WTC11 (cell line): ENCODE measurements around the gene RWDD1. TPM values are rescaled to one million over a fixed set of nuclear protein-coding genes. Genes with fewer than 3 reads are reported as not detected.
A peak's percentile ranks its signal among the peaks of the same experiment; 100 is the strongest.

Source experiments
- ATAC-seq: fragments of 200-7000 bp; cut with Tn5 transposase; 2 replicates; pipeline ENCODE4 v1.10.0; 2021; ENCODE audit warnings: mild to moderate bottlenecking, moderate library complexity
- CTCF ChIA-PET: fragments of 300-600 bp; sonication (Branson Sonifier 250); formaldehyde crosslinking; loops from one replicate; lab custom pipeline; 2021; ENCODE audit warnings: antibody characterized with exemption; lab: Charles Lee
- POLR2A ChIA-PET: fragments of 350-600 bp; sonication (Branson Sonifier 250); formaldehyde crosslinking; loops from one replicate; lab custom pipeline; 2021; ENCODE audit warnings: antibody characterized with exemption; lab: Charles Lee
- DNase-seq: peaks from one replicate; pipeline ENCODE4 v3.0.0; 2021; ENCODE audit warnings: low spot score
- H3K27ac Mint-ChIP-seq: 2 replicates; pipeline ENCODE4 v1.8.0; 2021; ENCODE audit warnings: mixed read lengths
- H3K27me3 Mint-ChIP-seq: 2 replicates; pipeline ENCODE4 v1.8.0; 2021; ENCODE audit warnings: low read depth, mild to moderate bottlenecking, moderate library complexity, mixed read lengths
- H3K36me3 Mint-ChIP-seq: 2 replicates; pipeline ENCODE4 v1.8.0; 2021; ENCODE audit warnings: mixed read lengths
- H3K4me1 Mint-ChIP-seq: 2 replicates; pipeline ENCODE4 v1.8.0; 2022; ENCODE audit warnings: mixed read lengths
- H3K4me3 Mint-ChIP-seq: 2 replicates; pipeline ENCODE4 v1.8.0; 2021; ENCODE audit warnings: mild to moderate bottlenecking, moderate library complexity, mixed read lengths
- H3K9me3 Mint-ChIP-seq: 2 replicates; pipeline ENCODE4 v1.8.0; 2021; ENCODE audit warnings: mixed read lengths
- AFF4 ChIP-seq: sonication (generic); formaldehyde crosslinking; IDR thresholded peaks from 2 replicates; pipeline ENCODE4 v1.8.1; 2023; ENCODE audit warnings: mild to moderate bottlenecking, missing genetic modification reagents, borderline replicate concordance
- AR ChIP-seq: fragments of 250-450 bp; sonication (Bioruptor Pico); IDR thresholded peaks from 2 replicates; pipeline ENCODE4 v1.9.0; 2021; ENCODE audit warnings: mild to moderate bottlenecking
- ATF3 ChIP-seq: sonication (generic); formaldehyde crosslinking; conservative IDR thresholded peaks from 2 replicates; pipeline ENCODE4 v1.8.1; 2022; ENCODE audit warnings: mild to moderate bottlenecking, missing genetic modification reagents
- ETV6 ChIP-seq: sonication (generic); formaldehyde crosslinking; IDR thresholded peaks from 2 replicates; pipeline ENCODE4 v1.8.1; 2022; ENCODE audit warnings: mild to moderate bottlenecking, missing genetic modification reagents
- GRHL2 ChIP-seq: fragments of 250-450 bp; sonication (Bioruptor Pico); IDR thresholded peaks from 2 replicates; pipeline ENCODE4 v1.8.0; 2022; ENCODE audit warnings: mild to moderate bottlenecking, moderate library complexity; ENCODE audit not compliant: insufficient replicate concordance, severe bottlenecking
- GTF2I ChIP-seq: fragments of 250-450 bp; sonication (Bioruptor Pico); conservative IDR thresholded peaks from 2 replicates; pipeline ENCODE4 v1.4.0; 2021; ENCODE audit warnings: mild to moderate bottlenecking
- IRF1 ChIP-seq: sonication (generic); formaldehyde crosslinking; IDR thresholded peaks from 2 replicates; pipeline ENCODE4 v1.8.0; 2023; ENCODE audit warnings: missing genetic modification reagents
- JAZF1 ChIP-seq: fragments of 250-450 bp; sonication (Bioruptor Pico); IDR thresholded peaks from 2 replicates; pipeline ENCODE4 v1.9.0; 2021; ENCODE audit warnings: moderate library complexity, mild to moderate bottlenecking, inconsistent platforms
- MAX ChIP-seq: sonication (generic); formaldehyde crosslinking; IDR thresholded peaks from 2 replicates; pipeline ENCODE4 v1.8.0; 2022; ENCODE audit warnings: mild to moderate bottlenecking, missing genetic modification reagents
- MXD4 ChIP-seq: fragments of 250-450 bp; sonication (Bioruptor Pico); IDR thresholded peaks from 2 replicates; pipeline ENCODE4 v1.8.0; 2021; ENCODE audit warnings: mild to moderate bottlenecking, moderate library complexity, borderline replicate concordance
- NFYB ChIP-seq: sonication (generic); formaldehyde crosslinking; conservative IDR thresholded peaks from 2 replicates; pipeline ENCODE4 v1.8.0; 2022; ENCODE audit warnings: low read depth, missing genetic modification reagents
- OVOL2 ChIP-seq: fragments of 250-450 bp; sonication (Bioruptor Pico); IDR thresholded peaks from 2 replicates; pipeline ENCODE4 v1.9.0; 2021; ENCODE audit warnings: mild to moderate bottlenecking, borderline replicate concordance
- TCF7 ChIP-seq: sonication (generic); formaldehyde crosslinking; IDR thresholded peaks from 2 replicates; pipeline ENCODE4 v1.8.0; 2022; ENCODE audit warnings: mild to moderate bottlenecking, low read depth, missing genetic modification reagents, moderate library complexity
- TP53 ChIP-seq: sonication (generic); formaldehyde crosslinking; IDR thresholded peaks from 2 replicates; pipeline ENCODE4 v1.8.1; 2023; ENCODE audit warnings: mild to moderate bottlenecking, missing genetic modification reagents
- ZNF232 ChIP-seq: sonication (generic); formaldehyde crosslinking; IDR thresholded peaks from 2 replicates; pipeline ENCODE4 v1.8.0; 2022; ENCODE audit warnings: mild to moderate bottlenecking, missing genetic modification reagents
- ZNF281 ChIP-seq: sonication (generic); formaldehyde crosslinking; IDR thresholded peaks from 2 replicates; pipeline ENCODE4 v1.8.0; 2023; ENCODE audit warnings: mild to moderate bottlenecking, missing genetic modification reagents
- ZSCAN18 ChIP-seq: fragments of 250-450 bp; sonication (Bioruptor Pico); IDR thresholded peaks from 2 replicates; pipeline ENCODE4 v2.1.2; 2022; ENCODE audit warnings: mild to moderate bottlenecking, moderate library complexity
- total RNA-seq: library from RNA; stranded (reverse); gene quantifications from 3 replicates; pipeline ENCODE4 v1.2.3, GENCODE V29; 2021
- TF ChIP-seq, protein P1 (sequence below): sonication (generic); formaldehyde crosslinking; IDR thresholded peaks from 2 replicates; pipeline ENCODE4 v1.8.1; 2022; ENCODE audit warnings: low read depth, mild to moderate bottlenecking, moderate library complexity, missing genetic modification reagents, borderline replicate concordance
- TF ChIP-seq, protein P2 (sequence below): sonication (generic); formaldehyde crosslinking; IDR thresholded peaks from 2 replicates; pipeline ENCODE4 v1.8.1; 2023; ENCODE audit warnings: mild to moderate bottlenecking, missing genetic modification reagents

Gene RWDD1
- total RNA-seq, 1 experiment from 2014 or later, result 33.8 TPM

DNA sequence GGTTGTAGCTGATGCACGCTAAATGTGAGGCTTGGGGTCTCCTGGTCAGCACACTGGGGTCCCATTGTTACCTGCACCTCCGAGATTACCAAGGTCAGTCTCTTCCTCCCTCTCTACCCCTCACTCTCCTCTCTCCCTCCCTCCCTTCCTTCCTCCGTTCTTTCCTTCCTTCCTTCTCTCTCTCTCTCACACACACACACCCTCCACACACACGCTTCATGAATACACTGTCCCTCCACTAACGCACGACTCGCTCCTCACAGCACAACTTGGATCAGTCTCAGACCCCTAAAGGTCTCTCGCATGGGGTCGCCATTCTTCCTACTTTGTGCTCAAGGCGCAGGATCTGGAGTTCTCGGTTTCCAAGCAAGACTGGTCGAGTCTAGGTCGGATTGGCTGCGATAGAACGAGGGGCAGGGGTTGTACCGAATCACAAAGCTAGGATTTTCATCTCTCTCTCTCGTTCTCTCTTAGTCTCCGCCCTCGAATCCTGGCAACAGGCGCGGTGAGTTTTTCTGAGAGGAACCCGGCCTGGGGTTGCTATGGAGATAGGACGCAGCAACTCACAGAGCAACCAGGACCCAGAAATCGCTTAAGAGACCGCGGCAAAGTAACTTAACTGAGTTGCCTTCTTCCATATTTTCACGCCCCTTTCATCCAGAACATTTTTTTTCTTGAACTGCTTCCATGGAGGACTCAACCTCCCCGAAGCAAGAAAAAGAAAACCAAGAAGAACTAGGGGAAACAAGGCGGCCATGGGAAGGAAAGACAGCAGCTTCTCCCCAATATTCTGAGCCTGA is 44.8 kb downstream of the RWDD1 start, which contains the start of gene RSPH4A:
Gene RSPH4A, plus strand, starts transcription at position 543 of the 800 bp plus-strand sequence. Its CDS starts 145 bp downstream, at position 688.
- Mint-ChIP-seq H3K9me3 (no peaks in the 10 kb centered on the region), H3K4me3 (peak within 1 kb of the TSS; percentile 97), H3K36me3 (no peaks in the 10 kb centered on the region), H3K27ac (peak within 1 kb of the TSS; percentile 99), H3K27me3 (peaks cover 28% of the 10 kb centered on the region), H3K4me1 (peaks cover 14% of the 10 kb centered on the region)
- POLR2A ChIA-PET, result interaction anchor here (0.5 to 1.4 kb wide), 4 partner anchors 9 to 78 kb away, joined by 3 read pairs; no protein-coding TSS in a partner anchor
- DNase-seq (peak; percentile 92), ATAC-seq (peak; percentile 99)
- CTCF ChIA-PET, result interaction anchor here (0.6 to 1.6 kb wide), 8 partner anchors 12 to 398 kb away, joined by 3 to 6 read pairs (median 3); no protein-coding TSS in a partner anchor
- TF ChIP-seq ETV6 (CRISPR knock-in tag) (no peak), ZNF281 (no peak), JAZF1 (no peak), TCF7 (CRISPR knock-in tag) (no peak), MXD4 (CRISPR knock-in tag) (no peak), MAX (CRISPR knock-in tag) (no peak), ZNF232 (CRISPR knock-in tag) (no peak), IRF1 (CRISPR knock-in tag) (no peak), OVOL2 (CRISPR knock-in tag) (no peak), TP53 (0 out of 2 replicates have a peak, but pooled peaks have one; percentile 42), AR (no peak), AFF4 (CRISPR knock-in tag) (no peak), ZSCAN18 (CRISPR knock-in tag) (no peak), NFYB (CRISPR knock-in tag) (peak; percentile 85), ATF3 (no peak), GRHL2 (CRISPR knock-in tag) (no peak), GTF2I (CRISPR knock-in tag) (no peak)
- TF ChIP-seq, protein P1, sequence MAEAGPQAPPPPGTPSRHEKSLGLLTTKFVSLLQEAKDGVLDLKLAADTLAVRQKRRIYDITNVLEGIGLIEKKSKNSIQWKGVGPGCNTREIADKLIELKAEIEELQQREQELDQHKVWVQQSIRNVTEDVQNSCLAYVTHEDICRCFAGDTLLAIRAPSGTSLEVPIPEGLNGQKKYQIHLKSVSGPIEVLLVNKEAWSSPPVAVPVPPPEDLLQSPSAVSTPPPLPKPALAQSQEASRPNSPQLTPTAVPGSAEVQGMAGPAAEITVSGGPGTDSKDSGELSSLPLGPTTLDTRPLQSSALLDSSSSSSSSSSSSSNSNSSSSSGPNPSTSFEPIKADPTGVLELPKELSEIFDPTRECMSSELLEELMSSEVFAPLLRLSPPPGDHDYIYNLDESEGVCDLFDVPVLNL (CRISPR knock-in tag), result no peak
- TF ChIP-seq, protein P2, sequence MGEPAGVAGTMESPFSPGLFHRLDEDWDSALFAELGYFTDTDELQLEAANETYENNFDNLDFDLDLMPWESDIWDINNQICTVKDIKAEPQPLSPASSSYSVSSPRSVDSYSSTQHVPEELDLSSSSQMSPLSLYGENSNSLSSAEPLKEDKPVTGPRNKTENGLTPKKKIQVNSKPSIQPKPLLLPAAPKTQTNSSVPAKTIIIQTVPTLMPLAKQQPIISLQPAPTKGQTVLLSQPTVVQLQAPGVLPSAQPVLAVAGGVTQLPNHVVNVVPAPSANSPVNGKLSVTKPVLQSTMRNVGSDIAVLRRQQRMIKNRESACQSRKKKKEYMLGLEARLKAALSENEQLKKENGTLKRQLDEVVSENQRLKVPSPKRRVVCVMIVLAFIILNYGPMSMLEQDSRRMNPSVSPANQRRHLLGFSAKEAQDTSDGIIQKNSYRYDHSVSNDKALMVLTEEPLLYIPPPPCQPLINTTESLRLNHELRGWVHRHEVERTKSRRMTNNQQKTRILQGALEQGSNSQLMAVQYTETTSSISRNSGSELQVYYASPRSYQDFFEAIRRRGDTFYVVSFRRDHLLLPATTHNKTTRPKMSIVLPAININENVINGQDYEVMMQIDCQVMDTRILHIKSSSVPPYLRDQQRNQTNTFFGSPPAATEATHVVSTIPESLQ (CRISPR knock-in tag), result no peak
